ENCODE data around the gene TBL1X.

TBL1X gene

GRCh38 chrX:9676738-9677097, 211.9 kb downstream of the TBL1X start:
- DNase-seq = no peak

GRCh38 chrX:9677098-9677739, 212.4 kb downstream of the TBL1X start:
- peak; percentile 12 to 29 for DNase-seq

GRCh38 chrX:9678215-9678965, 213.5 kb downstream of the TBL1X start:
- no peak for DNase-seq

- no peak for DNase-seq
These were observed 216.2 kb downstream of the TBL1X start for GRCh38 chrX:9681011-9681410.

- no peak for DNase-seq
These were observed 216.6 kb downstream of the TBL1X start for GRCh38 chrX:9681422-9681821.

- DNase-seq = no peak
These were observed 217.6 kb downstream of the TBL1X start for GRCh38 chrX:9682456-9682855.

- no peak for DNase-seq
These were observed 218.0 kb downstream of the TBL1X start for GRCh38 chrX:9682861-9683260.

- DNase-seq = no peak
These were observed 218.5 kb downstream of the TBL1X start for GRCh38 chrX:9683350-9683749.

GRCh38 chrX:9687899-9688298, 223.0 kb downstream of the TBL1X start:
- DNase-seq = no peak

- no peak for DNase-seq
These were observed 224.0 kb downstream of the TBL1X start for GRCh38 chrX:9688833-9689232.

GRCh38 chrX:9690046-9690445, 225.2 kb downstream of the TBL1X start:
- DNase-seq = no peak

GRCh38 chrX:9693307-9694001, 228.6 kb downstream of the TBL1X start:
- DNase-seq = no peak

- DNase-seq = no peak
These were observed 233.7 kb downstream of the TBL1X start for GRCh38 chrX:9698576-9698975.

GRCh38 chrX:9700555-9700954, 235.7 kb downstream of the TBL1X start:
- no peak for DNase-seq

GRCh38 chrX:9701790-9702189, 236.9 kb downstream of the TBL1X start:
- no peak for DNase-seq

- DNase-seq = no peak
These were observed 238.5 kb downstream of the TBL1X start for GRCh38 chrX:9703406-9703805.

GRCh38 chrX:9704876-9705465, 240.1 kb downstream of the TBL1X start:
- DNase-seq = no peak

GRCh38 chrX:9706421-9706820, 241.6 kb downstream of the TBL1X start:
- no peak for DNase-seq

GRCh38 chrX:9707306-9708033, 242.6 kb downstream of the TBL1X start:
- DNase-seq = no peak

- DNase-seq = no peak
These were observed 243.2 kb downstream of the TBL1X start for GRCh38 chrX:9708086-9708485.

GRCh38 chrX:9708923-9709553, 244.2 kb downstream of the TBL1X start:
- DNase-seq = peak; percentile 78 to 79

GRCh38 chrX:9710332-9710731, 245.5 kb downstream of the TBL1X start:
- DNase-seq = no peak

- DNase-seq = no peak
These were observed 252.5 kb downstream of the TBL1X start for GRCh38 chrX:9717376-9717775.

Measured in CD4-positive, alpha-beta T cell treated with Interferon alpha-2 for 1 hour (primary cell).